M059J (cell line): ENCODE data around the gene ST6GALNAC2. TPM values are rescaled to one million over a fixed set of nuclear protein-coding genes. Genes with fewer than 3 reads are reported as not detected.
A peak's percentile ranks its signal among the peaks of the same experiment; 100 is the strongest.

Experiments
- DNase-seq: peaks from one replicate; pipeline ENCODE4 v3.0.0-alpha.2; 2012; ENCODE audit warnings: low read depth
- total RNA-seq: library from RNA; depleted of rRNA; stranded (reverse); fragments of >200 nt; shearing (Covaris generic); gene quantifications from 2 replicates; pipeline ENCODE4 v1.2.3, GENCODE V29; 2014

Gene ST6GALNAC2
- total RNA-seq, 1 experiment from 2014 or later = 2.1 TPM

GRCh38 chr17:76556765-76557367 lies 28.8 kb downstream of the ST6GALNAC2 start:
- no peak for DNase-seq

DNA sequence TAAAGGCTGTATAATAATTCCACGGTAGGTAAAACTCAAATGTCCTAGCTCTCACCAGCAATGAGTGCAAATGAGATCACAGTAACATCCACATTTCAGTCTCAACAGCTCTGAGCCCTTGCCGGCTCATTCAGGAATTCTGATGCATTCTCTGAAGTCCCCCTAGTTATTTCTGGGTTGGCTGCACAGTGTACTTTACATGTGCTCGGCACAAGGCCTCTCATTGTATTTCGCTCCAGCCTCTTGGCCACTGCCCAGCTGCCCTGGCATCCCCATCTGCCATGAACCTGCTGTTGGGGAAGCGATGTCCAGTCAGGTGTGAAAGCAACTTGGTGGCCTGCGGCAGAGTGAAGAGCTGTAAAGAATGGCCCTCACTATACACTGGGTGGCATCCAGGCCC lies 31.5 kb downstream of the ST6GALNAC2 start:
- no peak for DNase-seq

GRCh38 chr17:76553178-76553908 lies 32.3 kb downstream of the ST6GALNAC2 start:
- DNase-seq = no peak

DNA sequence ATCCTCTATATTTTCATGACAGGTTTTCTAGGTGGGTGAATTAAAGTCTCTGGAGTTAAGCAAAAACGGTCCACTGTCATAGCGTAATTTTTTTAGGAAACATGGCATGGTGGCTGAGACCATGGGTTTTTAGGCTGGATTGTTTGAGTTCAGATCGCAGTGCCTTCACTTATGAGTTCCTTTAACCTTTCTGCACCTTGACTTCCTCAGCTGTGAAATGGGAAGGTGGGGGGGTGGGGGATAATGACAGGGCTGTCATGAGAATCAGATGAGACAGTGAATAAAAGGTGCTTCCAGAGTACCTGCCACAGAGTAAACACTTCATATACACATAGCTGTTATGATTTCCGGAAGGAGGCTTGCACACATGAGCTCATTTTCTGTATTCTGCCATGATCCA lies 34.0 kb downstream of the ST6GALNAC2 start:
- DNase-seq = no peak

DNA sequence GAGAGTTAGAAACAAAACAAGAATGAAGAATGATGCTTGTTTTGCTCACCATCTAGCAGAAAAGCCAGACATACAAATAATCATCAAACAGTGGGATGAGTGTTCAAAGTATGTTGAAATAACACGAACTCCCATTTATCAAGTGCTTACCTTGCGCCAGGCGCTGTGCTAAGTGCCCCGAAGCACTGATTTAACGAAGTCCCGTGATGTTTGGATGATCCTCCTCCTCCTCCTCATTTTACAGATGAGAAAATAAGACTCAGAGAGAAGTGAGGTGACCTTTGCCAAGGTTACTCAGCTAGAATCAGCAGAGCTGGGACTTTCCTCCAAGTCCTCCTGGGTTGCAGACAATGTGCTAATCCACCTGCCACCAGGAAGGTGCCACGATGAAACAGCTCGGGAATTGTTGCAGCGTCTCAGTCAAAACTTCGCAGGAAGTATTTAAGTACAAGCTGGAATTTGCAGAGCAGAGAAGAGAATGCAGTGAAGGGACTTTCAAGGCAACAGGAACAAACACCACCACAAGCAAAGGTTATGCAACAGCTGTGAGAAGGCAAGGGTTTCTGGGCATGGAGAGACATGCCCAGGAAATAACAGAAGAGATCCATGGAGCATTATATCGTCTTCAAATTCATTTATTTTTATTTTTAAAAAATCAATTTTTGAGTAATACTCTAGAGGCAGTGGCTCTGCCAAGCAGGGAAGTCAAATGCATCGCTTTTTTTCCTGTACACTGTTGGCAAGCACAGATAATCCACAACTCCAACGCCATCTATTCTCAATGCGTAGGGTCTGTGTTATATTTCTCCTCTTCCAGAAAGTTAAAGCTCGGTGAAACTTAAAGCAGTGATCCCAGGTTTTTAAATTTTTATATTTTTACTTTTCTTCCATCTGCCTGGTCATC lies 34.7 kb downstream of the ST6GALNAC2 start:
- no peak for DNase-seq

DNA sequence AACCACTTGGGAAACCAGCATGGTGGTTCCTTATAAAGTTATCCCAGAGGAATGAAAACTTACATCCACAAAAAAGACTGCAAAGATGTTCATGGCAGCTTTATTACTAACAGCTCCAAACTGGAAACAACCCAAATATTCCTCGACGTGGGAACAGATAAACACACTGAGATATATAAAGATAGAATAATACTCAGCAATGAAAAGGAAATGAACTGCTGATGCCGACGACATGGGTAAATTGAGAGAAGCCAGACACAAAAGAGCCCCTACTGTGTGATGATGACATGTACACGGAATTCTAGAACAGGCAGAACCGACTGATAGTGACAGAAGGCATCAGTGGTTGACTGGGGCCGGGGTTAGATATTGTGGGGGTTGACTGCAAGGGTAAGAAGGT lies 36.1 kb downstream of the ST6GALNAC2 start:
- DNase-seq = no peak

- DNase-seq = no peak
Observed at GRCh38 chr17:76549215-76549518, 36.5 kb downstream of the ST6GALNAC2 start.

DNA sequence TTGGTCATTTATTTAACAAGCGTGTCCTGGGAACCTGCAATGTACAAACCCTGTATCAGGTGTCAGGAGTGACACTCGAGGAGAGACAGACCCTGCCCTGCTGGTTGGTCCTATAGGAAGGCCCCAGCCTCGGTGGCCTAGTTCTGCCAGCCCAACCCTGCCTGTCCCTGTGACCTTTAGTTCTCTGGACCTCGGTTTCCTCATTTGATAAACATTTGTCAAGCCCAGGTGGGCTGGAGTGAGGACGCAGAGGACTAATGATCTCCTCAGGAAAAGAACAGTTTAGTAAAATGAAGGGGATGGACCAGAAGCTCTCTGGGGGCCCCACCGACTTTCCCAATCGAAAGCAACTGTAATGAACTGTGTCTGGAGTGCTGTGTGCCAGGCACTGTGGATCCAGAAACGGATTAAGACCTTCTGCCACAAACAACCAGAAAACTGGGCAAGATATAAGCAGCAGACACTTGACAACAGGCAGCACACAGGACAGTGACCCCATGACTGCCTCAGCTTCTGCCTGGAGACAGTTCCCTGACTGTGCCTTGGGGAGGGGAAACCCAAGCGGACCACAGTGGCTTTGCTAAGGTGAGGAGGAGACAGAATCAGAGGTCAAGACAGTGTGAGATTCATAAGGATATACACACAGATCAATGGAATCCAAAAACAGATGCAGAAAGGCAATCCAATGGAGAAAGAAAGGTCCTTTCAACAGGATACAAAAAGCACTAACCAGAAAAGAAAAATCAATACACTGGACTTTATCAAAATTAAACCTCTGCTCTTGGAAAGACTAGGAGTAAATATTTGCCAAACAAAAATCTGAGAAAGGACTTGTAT lies 37.1 kb downstream of the ST6GALNAC2 start:
- DNase-seq = no peak

GRCh38 chr17:76547642-76548202 lies 37.9 kb downstream of the ST6GALNAC2 start:
- DNase-seq = no peak

DNA sequence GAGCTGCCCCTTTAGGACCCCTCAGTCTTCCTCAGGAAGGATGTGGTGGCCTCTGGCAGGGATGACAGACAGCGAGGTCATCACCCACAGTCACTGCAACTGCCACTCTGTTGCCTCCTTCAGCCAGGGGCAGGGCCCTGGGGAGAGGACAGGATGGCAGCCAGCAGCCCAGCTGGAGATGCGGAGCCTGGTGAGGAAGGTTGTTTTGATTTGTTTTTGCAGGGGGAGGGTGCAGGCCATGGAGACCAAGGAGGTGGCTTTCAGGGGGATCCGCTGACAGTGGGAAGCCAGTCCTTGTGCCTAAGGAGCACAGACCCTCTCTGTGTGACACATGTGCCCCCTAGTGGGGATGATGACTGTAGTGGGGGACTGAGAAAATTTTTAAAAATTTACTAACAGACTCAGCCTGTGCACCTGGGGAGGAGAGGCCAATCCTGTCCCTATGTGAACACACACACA lies 38.4 kb downstream of the ST6GALNAC2 start:
- peak; percentile 82 for DNase-seq

GRCh38 chr17:76546556-76547182 lies 39.0 kb downstream of the ST6GALNAC2 start:
- peak; percentile 95 for DNase-seq

GRCh38 chr17:76545918-76546555 lies 39.6 kb downstream of the ST6GALNAC2 start:
- no peak for DNase-seq

DNA sequence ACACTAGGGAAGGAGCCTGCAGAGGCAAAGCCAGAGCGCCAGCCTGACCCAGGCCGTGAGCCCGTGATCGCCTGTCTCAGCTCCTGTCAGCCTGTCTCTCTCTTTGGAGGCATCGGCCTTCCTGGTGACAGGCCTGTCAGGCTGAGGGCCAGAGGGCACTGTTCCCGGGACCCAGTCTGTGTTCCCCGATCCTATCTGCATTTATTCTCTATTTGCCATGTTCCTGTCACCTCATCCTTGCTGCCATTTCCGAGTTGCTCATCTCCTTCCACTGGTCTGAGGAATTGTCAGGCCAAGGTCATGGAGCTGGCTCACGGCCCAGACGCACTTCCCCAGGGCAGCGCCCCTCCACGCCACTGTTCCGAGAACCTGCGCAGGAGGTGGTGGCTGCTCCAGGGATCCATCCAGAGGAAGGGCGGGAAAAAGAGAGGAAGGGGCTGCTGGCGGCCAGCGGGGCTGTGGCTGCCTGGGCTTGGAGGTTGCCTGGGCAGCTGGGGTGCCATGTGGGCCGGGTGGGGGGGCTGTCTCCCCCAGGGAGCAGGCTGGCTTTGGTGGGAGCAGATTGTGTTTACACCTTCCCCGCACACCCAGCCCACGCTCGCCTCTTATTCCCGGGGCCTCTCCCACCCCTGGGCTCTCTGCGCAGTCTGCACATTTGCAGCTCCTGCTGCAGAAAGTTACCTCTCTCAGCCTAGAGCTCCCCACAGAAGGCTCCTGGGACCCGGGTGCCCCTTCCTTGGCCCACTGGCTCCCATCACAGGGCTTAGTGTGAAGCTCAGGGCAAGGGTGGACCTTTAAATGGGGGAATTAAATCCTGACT lies 40.9 kb downstream of the ST6GALNAC2 start:
- DNase-seq = no peak

DNA sequence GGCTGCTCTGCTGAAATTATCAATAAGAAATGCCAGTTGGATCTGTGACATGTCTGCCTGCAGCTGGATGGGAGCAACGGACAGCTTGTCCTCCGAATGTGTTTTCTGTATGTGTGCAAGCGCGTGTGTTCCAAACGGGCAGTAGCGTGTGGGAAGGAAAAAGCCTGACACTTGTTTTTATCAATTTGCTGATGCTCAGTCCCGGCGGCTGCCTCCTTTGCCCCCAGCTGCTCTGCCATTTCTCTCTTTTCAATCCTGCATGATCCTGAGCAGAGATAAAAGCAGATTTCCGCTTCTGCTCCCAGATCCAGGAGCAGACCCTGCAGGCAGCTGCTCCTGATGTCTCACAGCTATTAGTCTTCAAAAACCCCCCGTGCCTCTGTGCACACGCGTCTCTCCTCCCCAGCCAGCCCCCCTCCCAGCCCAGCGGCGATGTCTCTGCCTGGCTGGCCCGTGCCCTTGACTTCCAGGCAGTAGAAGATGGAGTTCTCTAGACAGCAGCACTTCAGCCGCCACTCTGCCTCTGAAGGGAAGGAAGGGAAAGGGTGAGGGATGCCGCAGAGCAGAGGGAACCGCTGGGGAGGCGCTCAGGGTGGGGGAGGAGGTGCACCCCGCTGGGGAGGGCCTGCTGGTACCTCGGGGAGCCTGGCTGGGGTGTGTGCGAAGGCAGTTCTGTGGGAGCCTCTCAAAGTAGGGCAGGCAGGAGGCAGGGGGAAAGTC lies 41.7 kb downstream of the ST6GALNAC2 start:
- no peak for DNase-seq

DNA sequence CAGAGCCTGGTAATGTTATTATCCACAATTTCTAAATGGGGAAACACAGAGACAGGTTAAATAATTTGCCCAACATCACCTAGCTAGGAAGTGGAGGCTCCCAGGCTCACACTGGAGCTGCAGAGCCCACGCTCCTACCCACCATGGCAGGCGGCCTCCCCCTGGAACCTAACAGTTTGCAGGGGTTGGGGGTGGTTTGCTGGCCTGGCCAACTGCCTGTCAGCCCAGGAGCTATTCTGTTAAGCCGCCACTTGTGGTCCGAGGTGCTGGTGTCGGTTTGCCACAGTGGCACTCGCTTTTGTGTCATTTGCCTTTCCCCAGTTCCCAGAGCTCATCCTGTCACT lies 42.2 kb downstream of the ST6GALNAC2 start:
- DNase-seq = no peak

DNA sequence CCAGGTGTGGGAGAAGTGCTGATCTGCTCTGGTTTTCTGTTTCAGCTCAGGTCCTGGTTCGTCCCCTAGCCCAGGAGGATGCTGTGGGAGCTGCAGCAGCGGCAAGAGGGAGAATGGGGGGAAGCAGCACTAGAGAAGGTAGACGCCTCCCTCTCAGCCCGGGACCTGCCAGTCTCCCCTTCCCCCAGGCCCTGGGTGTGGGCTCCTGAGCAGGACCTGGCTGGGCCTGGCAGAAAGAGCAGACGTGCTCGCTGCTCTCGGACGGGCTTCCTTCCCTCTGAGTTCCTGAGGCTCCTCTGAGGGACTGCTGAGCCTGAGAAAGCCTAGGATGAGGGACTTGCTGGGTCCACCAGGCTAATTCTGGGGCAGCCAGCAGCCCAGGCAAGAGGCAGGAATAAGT lies 42.7 kb downstream of the ST6GALNAC2 start:
- no peak for DNase-seq

GRCh38 chr17:76542566-76542971 lies 43.1 kb downstream of the ST6GALNAC2 start:
- DNase-seq = no peak

GRCh38 chr17:76541739-76542454 lies 43.8 kb downstream of the ST6GALNAC2 start:
- no peak for DNase-seq
